ENCODE data around the gene SEL1L3.

- TF ChIP-seq CTCF (conservative IDR thresholded peaks at IDR 0.05) (no peak), ZFX (IDR thresholded peaks at IDR 0.05) (no peak)
Observed at GRCh38 chr4:25888781-25889180, 26.0 kb upstream of the SEL1L3 start.

All from C4-2B (cell line).